GM12875 (cell line): Measurements from ENCODE around the gene GTF2H3.

ENCODE experiments used
- H3K4me3 ChIP-seq: one replicate; pipeline ENCODE4 v1.5.1; 2011; ENCODE audit warnings: low read depth, low read length, control low read depth
- TF ChIP-seq, protein P1 (sequence below): IDR thresholded peaks from 2 replicates; pipeline ENCODE4 v1.5.1; 2011; ENCODE audit warnings: low read depth, mild to moderate bottlenecking, control low read depth, inconsistent platforms, low read length, moderate library complexity, borderline replicate concordance; ENCODE audit not compliant: insufficient read depth

Gene GTF2H3

DNA sequence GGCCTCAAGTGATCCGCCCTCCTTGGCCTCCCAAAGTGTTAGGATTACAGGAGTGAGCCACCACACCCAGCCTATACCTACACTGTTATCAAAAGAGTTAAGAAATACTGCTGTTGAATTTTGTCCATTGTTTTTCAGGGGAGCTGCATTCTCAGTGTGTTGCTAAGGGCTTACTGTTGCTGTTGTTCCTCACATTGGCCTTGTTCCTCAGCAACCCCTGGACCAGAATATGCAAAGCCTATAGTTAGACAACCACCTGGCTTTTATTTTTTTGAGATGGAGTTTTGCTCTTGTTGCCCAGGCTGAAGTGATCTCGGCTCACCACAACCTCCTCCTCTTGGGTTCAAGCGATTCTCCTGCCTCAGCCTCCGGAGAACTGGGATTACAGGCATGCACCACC, 73.8 kb downstream of the GTF2H3 start:
- H3K4me3 ChIP-seq: no peak overlapping the region
- TF ChIP-seq, protein P1, sequence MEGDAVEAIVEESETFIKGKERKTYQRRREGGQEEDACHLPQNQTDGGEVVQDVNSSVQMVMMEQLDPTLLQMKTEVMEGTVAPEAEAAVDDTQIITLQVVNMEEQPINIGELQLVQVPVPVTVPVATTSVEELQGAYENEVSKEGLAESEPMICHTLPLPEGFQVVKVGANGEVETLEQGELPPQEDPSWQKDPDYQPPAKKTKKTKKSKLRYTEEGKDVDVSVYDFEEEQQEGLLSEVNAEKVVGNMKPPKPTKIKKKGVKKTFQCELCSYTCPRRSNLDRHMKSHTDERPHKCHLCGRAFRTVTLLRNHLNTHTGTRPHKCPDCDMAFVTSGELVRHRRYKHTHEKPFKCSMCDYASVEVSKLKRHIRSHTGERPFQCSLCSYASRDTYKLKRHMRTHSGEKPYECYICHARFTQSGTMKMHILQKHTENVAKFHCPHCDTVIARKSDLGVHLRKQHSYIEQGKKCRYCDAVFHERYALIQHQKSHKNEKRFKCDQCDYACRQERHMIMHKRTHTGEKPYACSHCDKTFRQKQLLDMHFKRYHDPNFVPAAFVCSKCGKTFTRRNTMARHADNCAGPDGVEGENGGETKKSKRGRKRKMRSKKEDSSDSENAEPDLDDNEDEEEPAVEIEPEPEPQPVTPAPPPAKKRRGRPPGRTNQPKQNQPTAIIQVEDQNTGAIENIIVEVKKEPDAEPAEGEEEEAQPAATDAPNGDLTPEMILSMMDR: no peak
